ENCODE measurements around the gene DLG2.

DNA sequence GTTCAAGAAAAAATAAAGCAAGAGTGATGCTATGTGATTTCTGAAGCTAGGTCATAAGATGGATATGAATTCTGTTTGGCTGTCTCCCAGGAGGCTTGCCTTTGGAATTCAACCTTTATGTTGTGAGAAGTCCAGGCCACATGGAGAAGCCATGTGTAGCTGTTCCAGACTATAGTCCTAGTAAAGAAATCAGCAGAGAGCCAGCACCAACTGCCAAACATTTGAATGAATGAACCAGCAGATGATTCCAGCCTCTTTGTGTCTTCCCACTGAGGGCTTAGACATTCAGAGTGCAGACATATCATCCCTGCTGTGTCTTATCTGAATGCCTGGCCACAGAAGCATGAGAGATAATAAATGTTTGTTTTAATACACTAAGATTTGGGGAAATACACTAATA, 1150.6 kb downstream of the DLG2 start:
- TF ChIP-seq POLR2A (IDR thresholded peaks at IDR 0.05): no peak
- no peak for TF ChIP-seq POLR2AphosphoS5 (IDR thresholded peaks at IDR 0.05)

Data from sigmoid colon (tissue), 4 donors.